Mesendoderm (in vitro differentiated cells): ENCODE results near the gene PLA1A.

Experiments used
- DNase-seq: peaks from one replicate; pipeline ENCODE4 v3.0.0; 2013
- H2AK5ac ChIP-seq: 2 replicates; pipeline ENCODE4 v1.6.1; 2013; ENCODE audit warnings: low read length, inconsistent platforms
- H2BK120ac ChIP-seq: 2 replicates; pipeline ENCODE4 v1.6.1; 2013; ENCODE audit warnings: low read depth, mild to moderate bottlenecking, low read length, moderate library complexity, mixed read lengths
- H2BK15ac ChIP-seq: replicated peaks from 2 replicates; pipeline ENCODE4 v1.6.1; 2013; ENCODE audit warnings: low read depth, mild to moderate bottlenecking, moderate library complexity
- H2BK5ac ChIP-seq: 2 replicates; pipeline ENCODE4 v1.6.1; 2013; ENCODE audit warnings: low read length, inconsistent platforms
- H3K18ac ChIP-seq: 2 replicates; pipeline ENCODE4 v1.6.1; 2013; ENCODE audit warnings: mild to moderate bottlenecking, low read length, mixed read lengths
- H3K23ac ChIP-seq: one replicate; pipeline ENCODE4 v1.6.1; 2013; ENCODE audit warnings: low read length
- H3K27ac ChIP-seq: 2 replicates; pipeline ENCODE4 v1.5.1; 2013; ENCODE audit warnings: low read depth, mild to moderate bottlenecking, inconsistent platforms, low read length, moderate library complexity
- H3K27me3 ChIP-seq: 2 replicates; pipeline ENCODE4 v1.6.1; 2013; ENCODE audit warnings: low read length, control low read depth, mild to moderate bottlenecking, inconsistent platforms; ENCODE audit not compliant: insufficient read depth, poor library complexity
- H3K36me3 ChIP-seq: 2 replicates; pipeline ENCODE4 v1.6.1; 2013; ENCODE audit warnings: low read length, inconsistent platforms; ENCODE audit not compliant: control insufficient read depth, insufficient read depth
- H3K4ac ChIP-seq: one replicate; pipeline ENCODE4 v1.6.1; 2013; ENCODE audit warnings: low read depth, mild to moderate bottlenecking, low read length, moderate library complexity
- H3K4me1 ChIP-seq: 2 replicates; pipeline ENCODE4 v1.6.1; 2013; ENCODE audit warnings: low read depth, low read length, inconsistent platforms; ENCODE audit not compliant: control insufficient read depth
- H3K4me2 ChIP-seq: 2 replicates; pipeline ENCODE4 v1.6.1; 2013; ENCODE audit warnings: low read length
- H3K4me3 ChIP-seq: 2 replicates; pipeline ENCODE4 v1.5.1; 2013; ENCODE audit warnings: mild to moderate bottlenecking, low read length
- H3K56ac ChIP-seq: one replicate; pipeline ENCODE4 v1.6.1; 2013; ENCODE audit warnings: low read length
- H3K79me1 ChIP-seq: 2 replicates; pipeline ENCODE4 v1.6.1; 2013; ENCODE audit warnings: low read length, inconsistent platforms
- H3K79me2 ChIP-seq: 2 replicates; pipeline ENCODE4 v1.6.1; 2013; ENCODE audit warnings: mild to moderate bottlenecking, low read length; ENCODE audit not compliant: control insufficient read depth, insufficient read depth
- H3K9ac ChIP-seq: 2 replicates; pipeline ENCODE4 v1.6.1; 2013; ENCODE audit warnings: low read length, inconsistent platforms
- H4K5ac ChIP-seq: one replicate; pipeline ENCODE4 v1.6.1; 2013; ENCODE audit warnings: low read length
- H4K8ac ChIP-seq: one replicate; pipeline ENCODE4 v1.6.1; 2013; ENCODE audit warnings: low read depth, mild to moderate bottlenecking, control low read depth, low read length, moderate library complexity
- WGBS: extraction: QIAGEN DNeasy Blood & Tissue Kit; methylation state at CpG from one replicate; pipeline ENCODE4 v1.1.7; 2013; ENCODE audit warnings: low lambda C conversion rate, missing lambda C conversion rate; ENCODE audit not compliant: insufficient coverage; ENCODE audit errors: extremely low coverage; 5-methylcytosine and 5-hydroxymethylcytosine counted together

Gene PLA1A

GRCh38 chr3:119664370-119664769 is 66.7 kb downstream of the PLA1A start:
- no peak overlapping the region for H4K5ac ChIP-seq
- no peak overlapping the region for H3K18ac ChIP-seq
- no peak overlapping the region for H3K4me3 ChIP-seq
- H3K36me3 ChIP-seq = no peaks in the 10 kb centered on the region
- H2AK5ac ChIP-seq = no peak overlapping the region
- no peak overlapping the region for H3K9ac ChIP-seq
- H2BK5ac ChIP-seq = no peak overlapping the region
- H3K23ac ChIP-seq = no peak overlapping the region
- no peak overlapping the region for H2BK120ac ChIP-seq
- no peak overlapping the region for H3K27ac ChIP-seq
- H3K4me2 ChIP-seq = no peak overlapping the region
- H3K4me1 ChIP-seq = no peaks in the 10 kb centered on the region
- DNase-seq = no peak
- no peaks in the 10 kb centered on the region for H3K79me1 ChIP-seq
- no peaks in the 10 kb centered on the region for H3K79me2 ChIP-seq
- H2BK15ac ChIP-seq = no peak overlapping the region
- no peak overlapping the region for H4K8ac ChIP-seq
- no peaks in the 10 kb centered on the region for H3K27me3 ChIP-seq
- H3K4ac ChIP-seq = no peak overlapping the region
- WGBS = no CpG with 5 or more reads among the region's 4 CpGs
- H3K56ac ChIP-seq = no peak overlapping the region

GRCh38 chr3:119664850-119665379 is 67.2 kb downstream of the PLA1A start:
- Histone ChIP-seq H4K8ac (no peak overlapping the region), H3K4me1 (no peaks in the 10 kb centered on the region), H3K18ac (no peak overlapping the region), H3K4me3 (no peak overlapping the region), H2BK120ac (no peak overlapping the region), H3K27ac (no peak overlapping the region), H3K36me3 (no peaks in the 10 kb centered on the region), H3K56ac (no peak overlapping the region), H3K4ac (no peak overlapping the region), H2BK5ac (no peak overlapping the region), H3K4me2 (no peak overlapping the region), H4K5ac (no peak overlapping the region), H2BK15ac (no peak overlapping the region), H2AK5ac (no peak overlapping the region), H3K79me2 (no peaks in the 10 kb centered on the region), H3K23ac (no peak overlapping the region), H3K79me1 (no peaks in the 10 kb centered on the region), H3K9ac (no peak overlapping the region), H3K27me3 (no peaks in the 10 kb centered on the region)
- DNase-seq = peak; percentile 70
- WGBS = no CpG with 5 or more reads among the region's 4 CpGs

DNA sequence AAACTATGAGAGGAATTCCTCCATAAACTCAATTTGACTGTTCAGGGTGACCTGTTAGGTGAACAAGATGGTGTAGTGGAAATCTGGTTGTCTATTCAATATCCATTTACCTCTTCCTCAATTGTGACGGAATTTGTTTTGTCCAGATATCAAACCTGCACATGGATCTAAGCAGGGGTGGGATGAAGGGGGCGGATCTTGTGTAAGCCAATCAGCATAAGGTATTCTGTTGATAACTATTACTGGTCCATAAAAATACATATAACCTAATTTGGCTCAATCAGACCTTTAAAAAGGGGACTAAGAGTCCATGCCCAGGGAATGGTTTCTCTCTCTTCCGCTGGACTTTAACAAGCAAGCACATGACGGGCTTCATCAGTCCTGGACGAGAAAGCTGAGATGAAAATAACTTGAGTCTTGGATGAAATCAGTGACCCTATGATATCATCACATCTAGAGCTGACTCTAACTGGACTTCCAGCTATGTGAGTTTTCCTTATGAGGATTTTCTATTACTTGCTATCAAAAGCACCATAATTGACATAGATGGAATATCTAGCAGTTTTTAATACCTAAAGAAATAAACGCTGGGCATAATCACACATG is 68.4 kb downstream of the PLA1A start:
- WGBS = no CpG with 5 or more reads among the region's 6 CpGs
- no peak overlapping the region for H2BK5ac ChIP-seq
- DNase-seq = no peak
- H2BK120ac ChIP-seq = no peak overlapping the region
- no peak overlapping the region for H3K9ac ChIP-seq
- H3K4me2 ChIP-seq = no peak overlapping the region
- no peaks in the 10 kb centered on the region for H3K36me3 ChIP-seq
- H3K4me3 ChIP-seq = no peak overlapping the region
- H4K8ac ChIP-seq = no peak overlapping the region
- no peaks in the 10 kb centered on the region for H3K27me3 ChIP-seq
- no peak overlapping the region for H4K5ac ChIP-seq
- no peak overlapping the region for H3K4ac ChIP-seq
- no peak overlapping the region for H3K27ac ChIP-seq
- no peak overlapping the region for H3K56ac ChIP-seq
- no peak overlapping the region for H3K18ac ChIP-seq
- no peak overlapping the region for H2BK15ac ChIP-seq
- H3K4me1 ChIP-seq = no peaks in the 10 kb centered on the region
- H3K23ac ChIP-seq = no peak overlapping the region
- H3K79me1 ChIP-seq = no peaks in the 10 kb centered on the region
- no peak overlapping the region for H2AK5ac ChIP-seq
- no peaks in the 10 kb centered on the region for H3K79me2 ChIP-seq

DNA sequence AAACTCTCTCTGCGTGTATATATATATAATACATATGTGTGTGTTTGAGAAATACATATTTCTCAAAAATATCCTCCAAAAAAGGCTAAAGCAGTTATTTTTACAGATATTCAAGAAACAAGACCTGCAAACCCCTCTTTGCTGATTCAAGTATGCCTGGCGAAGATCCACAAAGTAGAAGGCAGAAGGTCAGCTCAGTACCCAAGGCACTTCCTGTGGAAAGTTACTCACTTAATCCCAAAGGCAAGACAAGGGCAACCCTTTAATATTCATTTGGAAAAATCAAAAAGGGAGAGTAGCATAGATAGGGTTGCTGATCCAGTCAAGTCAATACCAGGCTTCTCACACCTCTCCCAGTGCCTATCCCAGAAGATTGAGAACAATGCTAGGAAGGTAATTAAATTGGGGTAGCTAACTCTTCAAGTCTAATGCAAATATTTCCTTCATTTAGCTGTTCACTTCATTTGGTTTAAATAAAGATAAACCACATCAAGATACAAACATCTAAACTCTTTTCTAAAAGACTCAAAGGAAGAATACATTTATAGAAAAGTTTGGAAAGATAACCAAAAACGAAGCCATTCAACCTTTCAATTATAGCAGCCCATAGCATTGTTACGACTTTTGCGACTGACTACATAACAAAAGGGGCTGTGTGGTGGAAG is 72.4 kb downstream of the PLA1A start:
- H4K5ac ChIP-seq = no peak overlapping the region
- H3K23ac ChIP-seq = no peak overlapping the region
- H3K27me3 ChIP-seq = no peaks in the 10 kb centered on the region
- no peak overlapping the region for H3K18ac ChIP-seq
- no peak overlapping the region for H3K4me3 ChIP-seq
- no peak overlapping the region for H2BK15ac ChIP-seq
- no peak overlapping the region for H3K27ac ChIP-seq
- no peaks in the 10 kb centered on the region for H3K4me1 ChIP-seq
- no peak overlapping the region for H3K9ac ChIP-seq
- no peak overlapping the region for H2BK5ac ChIP-seq
- H3K4me2 ChIP-seq = no peak overlapping the region
- no peak overlapping the region for H3K56ac ChIP-seq
- DNase-seq = no peak
- H3K36me3 ChIP-seq = no peaks in the 10 kb centered on the region
- WGBS = no CpG with 5 or more reads among the region's 5 CpGs
- H4K8ac ChIP-seq = no peak overlapping the region
- H2BK120ac ChIP-seq = no peak overlapping the region
- H3K79me2 ChIP-seq = no peaks in the 10 kb centered on the region
- no peak overlapping the region for H3K4ac ChIP-seq
- no peak overlapping the region for H2AK5ac ChIP-seq
- H3K79me1 ChIP-seq = peaks cover 2% of the 10 kb centered on the region

DNA sequence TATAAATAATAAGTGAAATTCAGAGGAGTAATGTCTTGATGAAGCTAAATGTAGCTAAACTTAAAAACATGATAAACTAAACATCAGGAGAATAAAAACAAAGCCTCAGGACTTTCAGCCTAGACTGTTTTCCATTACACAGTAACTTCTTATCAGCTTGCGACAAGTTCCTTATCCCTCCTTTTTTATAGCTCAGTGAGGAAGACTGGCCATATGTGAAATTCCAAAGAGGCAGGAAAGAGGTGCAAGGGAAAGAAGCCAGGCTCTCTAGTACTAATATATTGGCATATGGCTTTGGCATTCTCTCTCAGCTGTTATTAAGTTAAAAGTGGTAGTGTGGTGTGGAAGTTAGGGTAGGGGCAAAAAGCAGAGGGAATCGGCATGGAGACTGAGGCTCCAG is 75.1 kb downstream of the PLA1A start:
- no peak overlapping the region for H2BK15ac ChIP-seq
- DNase-seq = peak; percentile 13
- peaks cover 4% of the 10 kb centered on the region for H3K4me1 ChIP-seq
- WGBS = no CpG with 5 or more reads among the region's 2 CpGs
- no peaks in the 10 kb centered on the region for H3K27me3 ChIP-seq
- H3K4ac ChIP-seq = no peak overlapping the region
- no peak overlapping the region for H3K23ac ChIP-seq
- H3K79me1 ChIP-seq = peaks cover 10% of the 10 kb centered on the region
- no peak overlapping the region for H4K8ac ChIP-seq
- H4K5ac ChIP-seq = no peak overlapping the region
- no peak overlapping the region for H2BK5ac ChIP-seq
- no peak overlapping the region for H3K9ac ChIP-seq
- no peaks in the 10 kb centered on the region for H3K36me3 ChIP-seq
- H2BK120ac ChIP-seq = no peak overlapping the region
- no peak overlapping the region for H3K27ac ChIP-seq
- peaks cover 11% of the 10 kb centered on the region for H3K79me2 ChIP-seq
- no peak overlapping the region for H3K4me3 ChIP-seq
- no peak overlapping the region for H3K18ac ChIP-seq
- no peak overlapping the region for H2AK5ac ChIP-seq
- no peak overlapping the region for H3K56ac ChIP-seq
- H3K4me2 ChIP-seq = no peak overlapping the region
